GM21786 (cell line): ENCODE measurements around the gene LASP1NB.
"Not testable (repeated sequence)": the region's sequence is repeated elsewhere in the genome, so short reads cannot be mapped to it uniquely, and the experiment has no call there.

Experiments
- ATAC-seq: cut with Tn5 transposase; IDR thresholded peaks from one replicate; pipeline ENCODE4 v1.9.1; 2021; ENCODE audit not compliant: unreplicated experiment

LASP1NB gene

DNA sequence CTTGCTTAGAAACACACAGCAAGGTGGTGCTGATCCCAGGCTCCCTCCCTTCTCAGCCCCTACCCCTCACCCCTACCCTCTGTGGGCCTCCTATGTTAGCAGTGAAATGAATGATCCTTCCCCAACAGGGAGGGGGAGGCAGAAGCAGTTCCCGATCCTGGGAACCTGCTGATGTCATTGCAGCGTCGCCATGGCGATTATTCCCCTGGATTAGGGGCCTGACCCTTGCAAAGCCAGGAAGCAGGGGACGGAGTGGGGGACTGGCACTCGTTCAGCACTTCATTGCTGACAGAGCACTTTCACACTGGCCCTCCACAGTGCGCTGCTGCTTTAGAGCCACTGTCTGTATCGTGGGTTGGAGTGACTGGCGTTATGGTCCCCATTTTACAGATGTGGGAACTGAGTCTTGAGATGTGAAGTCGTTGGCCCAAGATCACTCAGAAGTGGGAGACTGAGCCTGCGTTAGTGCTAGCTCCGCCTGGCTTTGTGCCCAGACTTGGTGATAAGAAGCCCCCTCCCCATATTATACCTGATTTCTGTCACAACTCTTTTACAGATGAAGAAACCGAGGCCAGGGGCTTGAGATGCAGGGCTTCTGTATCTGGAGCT lies 29.0 kb upstream of the LASP1NB start:
- ATAC-seq, result no peak

DNA sequence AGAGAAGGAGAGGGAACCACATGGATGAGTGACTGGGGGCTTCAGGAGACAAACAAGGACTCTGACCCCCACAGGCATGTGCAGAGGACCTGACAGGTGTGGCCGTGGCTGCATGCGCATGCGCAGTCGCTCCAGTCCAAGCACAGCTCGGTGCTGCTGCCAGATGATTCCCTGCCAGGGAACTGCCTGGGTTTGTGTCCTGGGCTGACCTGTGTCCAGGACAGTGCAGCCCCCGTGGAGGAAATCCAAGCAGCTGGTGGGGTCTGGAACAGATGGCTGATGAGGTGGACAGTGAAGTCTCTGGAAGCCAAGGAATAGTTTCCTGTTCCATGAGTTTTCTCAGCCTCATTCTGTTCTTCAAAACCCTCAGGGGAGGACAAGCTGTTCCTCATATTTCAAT lies 28.2 kb upstream of the LASP1NB start:
- no peak for ATAC-seq

GRCh38 chr17:38897671-38898290 lies 27.6 kb upstream of the LASP1NB start:
- ATAC-seq, result no peak

GRCh38 chr17:38898291-38898679 lies 27.1 kb upstream of the LASP1NB start:
- ATAC-seq, result peak; percentile 16

GRCh38 chr17:38898812-38899348 lies 26.5 kb upstream of the LASP1NB start:
- peak; percentile 77 for ATAC-seq

DNA sequence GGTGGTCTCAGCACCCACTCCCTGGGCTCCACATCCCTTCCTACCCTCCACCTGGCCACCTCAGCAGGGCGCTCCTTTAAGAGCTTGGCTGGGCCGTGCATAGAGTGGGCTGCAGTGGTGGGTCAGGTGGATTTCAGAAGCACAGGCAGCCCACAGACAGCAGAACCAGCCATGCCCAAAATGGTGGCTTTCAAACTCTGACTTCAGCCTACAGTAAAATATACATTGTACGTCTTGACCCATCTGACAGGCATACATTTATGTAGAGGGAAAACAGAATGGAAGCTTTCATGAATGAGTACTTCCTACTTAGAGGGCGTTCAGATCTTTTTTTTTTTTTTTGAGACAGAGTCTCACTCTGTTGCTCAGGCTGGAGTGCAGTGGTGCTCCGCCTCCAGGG lies 26.0 kb upstream of the LASP1NB start:
- ATAC-seq, result no peak

- ATAC-seq, result no peak
These were observed 24.3 kb upstream of the LASP1NB start for GRCh38 chr17:38900978-38901656.

GRCh38 chr17:38903404-38903803 lies 22.0 kb upstream of the LASP1NB start:
- ATAC-seq, result no peak

GRCh38 chr17:38904892-38905291 lies 20.5 kb upstream of the LASP1NB start:
- no peak for ATAC-seq

DNA sequence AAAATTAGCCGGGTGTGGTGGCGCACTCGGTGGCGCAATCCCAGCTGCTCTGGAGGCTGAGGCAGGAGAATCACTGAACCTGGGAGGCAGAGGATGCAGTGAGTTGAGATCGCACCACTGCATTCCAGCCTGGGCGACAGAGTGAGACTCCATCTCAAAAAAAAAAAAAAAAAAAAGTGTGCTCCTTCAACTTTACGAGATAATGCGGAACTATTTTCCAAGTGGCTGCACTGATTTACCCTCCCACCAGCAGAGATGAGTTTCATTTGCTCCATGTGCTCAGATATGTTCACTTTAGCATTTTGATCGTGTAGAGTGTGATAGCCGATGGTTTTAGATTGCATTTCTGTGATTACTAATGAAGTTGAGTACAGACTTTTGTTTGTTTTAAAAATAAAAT lies 20.0 kb upstream of the LASP1NB start:
- ATAC-seq, result no peak

DNA sequence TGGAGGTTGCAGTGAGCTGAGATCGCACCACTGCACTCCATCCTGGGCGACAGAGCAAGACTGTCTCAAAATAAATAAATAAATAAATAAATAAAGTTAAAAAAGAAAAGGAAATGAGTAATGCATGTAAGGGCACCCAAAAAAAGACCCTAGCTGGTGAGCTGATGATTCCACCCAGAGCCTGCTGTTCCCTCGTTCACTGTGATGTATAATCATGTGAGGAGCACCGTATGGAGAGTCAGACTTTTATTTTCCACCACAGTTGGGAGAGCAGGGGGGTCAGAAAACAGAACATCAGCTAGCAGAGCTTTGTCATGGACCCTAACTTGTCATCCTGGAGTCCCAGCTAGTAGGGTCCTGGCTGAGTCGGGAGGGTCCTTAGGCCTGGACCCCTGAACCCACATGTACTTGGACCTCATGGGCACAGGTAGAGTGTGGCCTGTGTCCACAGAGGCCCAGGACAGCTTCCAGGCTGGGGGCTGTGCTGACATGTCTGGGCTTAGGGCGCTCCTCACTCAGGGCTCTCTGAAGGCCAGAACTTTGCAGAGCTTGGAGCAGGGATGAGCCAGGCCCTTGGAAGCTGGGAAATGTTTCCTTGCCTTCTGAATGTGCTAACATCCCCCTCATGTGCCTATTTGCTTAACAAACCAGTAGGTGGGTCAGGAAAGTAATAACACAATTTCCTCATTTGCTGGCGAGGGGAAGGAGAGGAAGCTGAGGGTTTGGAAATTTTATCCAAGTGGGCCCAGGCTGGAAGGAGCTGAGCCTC lies 18.8 kb upstream of the LASP1NB start:
- ATAC-seq, result no peak

DNA sequence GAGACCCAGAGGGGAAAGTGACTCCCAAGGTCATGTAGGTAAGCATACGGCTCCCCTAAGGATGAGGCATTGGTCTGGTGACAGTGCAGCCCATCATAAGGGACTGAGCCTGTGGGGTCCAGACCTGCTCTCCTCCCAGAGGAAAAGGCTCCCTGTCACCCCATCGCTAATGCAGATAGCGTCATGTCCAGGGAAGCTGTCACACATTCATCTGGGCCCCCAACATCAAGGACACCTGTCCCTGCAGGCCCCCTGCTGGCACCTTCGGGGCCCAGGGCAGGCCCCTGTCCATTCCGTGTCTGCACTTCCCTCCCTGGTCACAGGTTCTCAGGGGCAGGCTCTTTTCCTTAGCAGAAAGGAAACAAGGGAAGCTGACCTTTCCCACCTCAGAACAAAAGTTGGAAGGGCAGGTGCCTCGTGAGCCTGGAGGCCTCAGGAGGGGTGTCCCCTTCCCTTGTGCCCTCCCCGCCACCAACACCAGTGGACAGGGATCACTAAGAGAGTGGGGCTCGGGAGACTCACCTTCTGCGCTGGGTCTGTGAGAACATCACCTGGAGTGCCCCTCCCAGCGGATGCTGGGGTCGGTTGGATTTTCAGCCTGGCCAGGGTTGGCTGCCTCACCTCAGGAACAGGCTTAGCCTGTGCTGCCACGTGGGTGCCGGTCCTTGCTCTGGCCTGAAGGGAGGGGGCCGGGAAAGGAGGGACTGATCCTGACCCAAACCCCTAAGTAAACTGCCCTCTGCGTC lies 17.3 kb upstream of the LASP1NB start:
- ATAC-seq, result no peak

DNA sequence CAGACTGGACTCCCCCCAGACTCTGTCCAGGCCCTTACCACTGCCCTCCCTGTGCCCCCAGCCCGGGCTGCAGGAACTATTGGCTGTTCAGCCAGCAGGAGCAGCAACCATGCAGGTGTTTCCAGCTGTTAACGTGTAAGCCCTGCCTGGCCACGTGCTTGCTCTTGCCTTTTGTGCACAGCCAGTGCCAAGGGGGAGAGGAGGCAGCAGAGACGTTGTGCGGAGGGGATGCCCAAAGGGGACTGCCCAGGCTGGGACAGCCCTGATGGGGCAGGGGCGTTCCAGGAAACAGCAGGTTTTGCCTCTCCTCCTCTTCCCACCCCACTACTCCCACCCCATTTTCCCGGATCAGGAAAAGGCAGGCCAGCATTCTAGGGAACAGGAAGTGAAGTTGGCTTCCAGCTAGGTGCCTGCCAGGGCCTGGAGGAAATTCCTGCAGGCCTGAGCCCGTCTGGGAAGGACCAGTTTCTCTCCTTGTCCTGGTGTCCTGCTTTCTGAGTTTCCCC lies 16.7 kb upstream of the LASP1NB start:
- ATAC-seq, result no peak

DNA sequence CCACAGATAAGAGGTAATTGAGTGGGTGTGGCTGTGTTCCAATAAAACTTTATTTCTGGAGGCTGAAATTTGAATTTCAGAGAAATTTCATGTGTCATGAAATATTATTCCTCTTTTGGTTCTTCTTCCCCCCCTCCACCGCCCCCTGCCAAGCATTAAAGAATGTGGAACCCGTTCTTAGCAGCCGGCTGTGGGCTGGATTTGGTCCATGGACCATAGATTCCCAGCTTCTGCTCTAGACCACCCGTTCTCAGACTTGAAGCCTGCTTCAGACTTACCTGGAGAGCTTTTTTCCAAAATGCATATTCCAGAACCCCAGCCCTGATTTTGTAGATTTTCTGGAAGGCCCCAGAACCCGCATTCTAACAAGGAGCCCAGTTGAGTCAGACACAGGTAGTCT lies 15.1 kb upstream of the LASP1NB start:
- no peak for ATAC-seq

DNA sequence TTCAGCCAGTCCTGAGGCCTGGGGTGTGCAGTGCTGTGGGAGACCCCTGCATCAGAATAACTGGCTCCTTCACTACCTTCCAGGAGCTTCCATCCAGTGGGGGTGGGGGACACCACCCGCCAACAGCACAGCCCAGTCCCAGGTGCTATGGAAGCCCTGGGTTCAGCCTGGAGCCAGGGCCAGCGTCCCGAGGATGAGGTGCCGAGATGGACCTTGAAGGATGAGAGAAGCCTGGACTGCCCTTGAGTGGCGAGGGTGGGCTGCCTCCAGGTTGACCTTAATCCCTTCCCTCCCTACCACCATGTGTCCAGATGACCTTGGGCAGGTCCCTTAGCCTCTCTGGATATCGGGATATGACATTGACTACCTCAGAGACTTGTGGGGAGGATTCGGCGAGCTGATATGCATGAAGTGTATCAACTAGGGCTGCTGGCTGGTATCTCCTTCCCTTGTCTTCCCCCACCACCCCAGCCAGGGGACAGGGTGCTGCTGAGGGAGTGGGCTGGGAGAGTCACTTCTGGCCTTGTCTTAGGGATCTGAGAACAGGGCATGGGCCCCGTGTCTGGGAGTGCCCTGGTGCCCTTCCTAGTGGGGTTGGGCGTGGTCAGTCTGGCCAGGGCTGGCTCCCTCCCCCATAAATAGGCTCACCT lies 14.2 kb upstream of the LASP1NB start:
- ATAC-seq, result no peak

DNA sequence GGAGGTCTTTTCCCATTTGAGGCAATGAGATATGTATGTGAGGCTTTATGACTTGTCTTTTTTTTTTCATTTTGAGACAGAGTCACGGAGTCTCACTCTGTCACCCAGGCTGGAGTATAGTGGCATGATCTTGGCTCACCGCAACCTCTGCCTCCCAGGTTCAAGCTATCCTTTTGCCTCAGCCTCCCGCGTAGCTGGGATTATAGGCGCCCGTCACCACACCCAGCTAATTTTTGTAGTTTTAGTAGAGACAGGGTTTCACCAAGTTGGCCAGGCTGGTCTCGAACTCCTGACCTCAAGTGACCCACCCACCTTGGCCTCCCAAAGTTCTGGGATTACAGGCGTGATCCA lies 13.7 kb upstream of the LASP1NB start:
- not testable (repeated sequence) for ATAC-seq

- ATAC-seq, result no peak
These were observed 13.1 kb upstream of the LASP1NB start for GRCh38 chr17:38912221-38912813.

GRCh38 chr17:38914741-38915638 lies 10.4 kb upstream of the LASP1NB start:
- ATAC-seq, result no peak

DNA sequence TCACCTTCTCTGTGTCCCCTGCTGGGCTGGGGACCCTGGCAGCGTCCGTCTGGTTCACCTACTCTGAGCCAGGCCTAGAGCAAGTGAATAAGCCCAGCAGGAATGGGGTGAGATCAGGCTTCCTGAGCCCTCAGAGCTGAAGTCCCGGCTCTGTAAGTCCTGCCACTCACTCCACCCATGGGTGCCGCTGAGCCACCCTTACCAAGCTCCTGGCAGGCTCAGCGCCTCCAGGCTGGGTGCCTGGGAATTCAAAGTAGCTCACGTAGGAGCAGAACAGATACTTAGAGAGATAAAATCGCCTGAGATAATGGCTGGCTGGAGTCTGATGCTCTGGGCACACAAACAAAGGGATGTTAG lies 9.8 kb upstream of the LASP1NB start:
- ATAC-seq, result no peak
